Activated CD4-positive, alpha-beta T cell treated with anti-CD3 and anti-CD28 coated beads, Interleukin-2, amount 50 U/mL, for 16 hours (primary cell): ENCODE results near the gene CLEC17A.
"Not testable (repeated sequence)": the region's sequence is repeated elsewhere in the genome, so short reads cannot be mapped to it uniquely, and the experiment has no call there.

ENCODE experiments used
- DNase-seq: peaks from one replicate; pipeline ENCODE4 v3.0.0-alpha.2; 2020

The CLEC17A gene

DNA sequence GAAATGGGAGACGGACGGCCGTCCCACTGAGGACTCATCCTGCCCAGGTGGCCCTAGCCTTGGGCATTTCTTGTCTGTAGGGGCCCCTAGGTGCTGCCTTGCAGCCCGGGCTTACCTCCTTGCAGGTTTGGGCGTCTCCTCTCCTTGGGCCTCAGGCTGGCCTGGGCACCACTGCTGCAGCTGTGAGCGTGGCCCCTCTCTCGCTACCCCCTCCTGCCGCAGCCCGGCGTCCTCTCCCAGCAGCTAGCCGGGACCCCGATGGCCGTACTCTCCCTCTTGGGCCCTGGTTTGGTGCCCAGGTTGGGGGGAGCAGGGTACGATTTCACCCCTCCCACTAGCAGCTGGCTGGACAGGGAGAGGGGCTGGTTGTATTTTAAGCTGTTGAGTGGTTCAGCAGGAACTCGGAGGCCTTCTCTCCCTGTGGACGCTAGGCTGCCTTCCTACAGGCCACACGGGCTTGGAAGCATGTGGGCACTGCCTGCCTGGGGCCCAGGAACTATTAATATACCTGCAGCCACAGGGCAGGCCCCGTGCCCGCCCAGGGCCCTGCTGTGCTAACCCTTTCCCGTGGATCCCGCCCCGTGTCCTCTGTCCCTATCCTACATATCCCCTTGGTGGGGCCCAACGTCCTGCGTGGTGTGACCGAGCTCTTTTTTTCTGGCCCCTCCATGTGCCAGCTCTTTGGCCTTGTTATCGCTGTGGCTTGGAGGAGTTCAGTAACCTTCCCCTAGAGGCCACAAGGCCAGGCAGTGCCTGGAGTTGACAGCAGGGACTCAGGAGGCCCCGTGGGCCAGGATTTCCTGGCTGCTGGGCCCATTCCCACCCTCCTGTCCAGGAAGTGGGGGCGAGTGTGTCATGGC lies 22.7 kb upstream of the CLEC17A start:
- no peak for DNase-seq

DNA sequence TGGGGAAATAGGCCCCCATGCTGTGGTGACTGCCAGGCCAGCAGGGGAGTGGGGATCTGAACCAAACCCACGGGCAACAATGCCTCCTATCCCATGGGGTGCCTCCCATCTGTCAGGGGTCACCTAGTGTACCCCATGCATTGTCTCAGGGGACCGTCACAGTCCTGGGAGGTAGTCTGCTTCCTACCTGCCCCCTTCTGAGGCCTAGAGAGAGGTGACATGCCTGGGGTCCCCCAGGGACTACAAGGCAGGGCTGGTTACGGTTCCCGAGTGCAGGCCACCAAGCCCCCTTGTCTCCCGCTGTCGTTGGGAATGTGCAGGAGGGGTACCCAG lies 22.1 kb upstream of the CLEC17A start:
- no peak for DNase-seq

DNA sequence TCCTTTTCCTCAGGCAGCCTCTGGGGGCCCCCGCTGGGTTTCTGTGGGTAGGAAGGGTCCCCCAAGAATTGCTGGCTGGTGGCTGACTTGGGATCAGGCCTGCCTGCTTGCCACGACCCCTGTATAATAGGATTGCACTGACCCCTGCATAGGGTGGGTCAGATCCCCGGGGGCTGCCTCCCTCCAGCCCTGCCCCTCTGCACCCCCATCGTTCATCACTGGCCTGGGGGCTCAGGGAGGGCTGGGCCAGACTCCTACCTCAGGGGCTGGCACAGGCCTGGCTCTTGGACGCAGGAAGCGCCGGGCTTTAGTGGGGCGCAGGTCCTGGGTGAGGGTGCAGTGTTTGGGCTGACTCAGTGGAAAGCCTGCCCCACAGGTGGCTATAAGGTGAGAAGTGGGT lies 21.6 kb upstream of the CLEC17A start:
- no peak for DNase-seq

DNA sequence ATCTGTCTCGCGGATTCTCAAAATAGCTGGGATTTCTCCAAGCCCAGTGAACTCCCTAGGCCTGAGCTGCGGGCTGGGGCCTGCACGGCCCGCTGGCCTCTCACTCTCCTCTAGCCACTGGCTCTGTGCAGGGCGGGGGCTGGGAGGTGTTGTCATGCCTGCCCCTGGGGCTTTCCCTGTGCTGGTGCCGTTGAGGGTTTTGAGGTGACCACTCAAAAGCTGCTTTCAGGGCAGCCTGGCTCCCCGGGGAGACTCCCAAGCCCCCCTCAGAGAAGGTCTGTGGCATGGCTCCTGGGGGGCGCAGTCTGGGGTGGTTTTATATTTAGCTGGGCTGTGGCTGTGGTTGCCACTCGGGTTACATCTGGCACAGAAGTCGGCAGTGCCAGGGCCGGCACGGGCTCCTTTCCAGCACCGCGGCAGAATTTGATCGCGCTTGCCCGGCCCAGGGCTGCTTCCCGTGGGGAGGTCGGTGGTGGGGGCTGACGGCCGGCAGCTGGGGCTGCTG lies 21.0 kb upstream of the CLEC17A start:
- no peak for DNase-seq

DNA sequence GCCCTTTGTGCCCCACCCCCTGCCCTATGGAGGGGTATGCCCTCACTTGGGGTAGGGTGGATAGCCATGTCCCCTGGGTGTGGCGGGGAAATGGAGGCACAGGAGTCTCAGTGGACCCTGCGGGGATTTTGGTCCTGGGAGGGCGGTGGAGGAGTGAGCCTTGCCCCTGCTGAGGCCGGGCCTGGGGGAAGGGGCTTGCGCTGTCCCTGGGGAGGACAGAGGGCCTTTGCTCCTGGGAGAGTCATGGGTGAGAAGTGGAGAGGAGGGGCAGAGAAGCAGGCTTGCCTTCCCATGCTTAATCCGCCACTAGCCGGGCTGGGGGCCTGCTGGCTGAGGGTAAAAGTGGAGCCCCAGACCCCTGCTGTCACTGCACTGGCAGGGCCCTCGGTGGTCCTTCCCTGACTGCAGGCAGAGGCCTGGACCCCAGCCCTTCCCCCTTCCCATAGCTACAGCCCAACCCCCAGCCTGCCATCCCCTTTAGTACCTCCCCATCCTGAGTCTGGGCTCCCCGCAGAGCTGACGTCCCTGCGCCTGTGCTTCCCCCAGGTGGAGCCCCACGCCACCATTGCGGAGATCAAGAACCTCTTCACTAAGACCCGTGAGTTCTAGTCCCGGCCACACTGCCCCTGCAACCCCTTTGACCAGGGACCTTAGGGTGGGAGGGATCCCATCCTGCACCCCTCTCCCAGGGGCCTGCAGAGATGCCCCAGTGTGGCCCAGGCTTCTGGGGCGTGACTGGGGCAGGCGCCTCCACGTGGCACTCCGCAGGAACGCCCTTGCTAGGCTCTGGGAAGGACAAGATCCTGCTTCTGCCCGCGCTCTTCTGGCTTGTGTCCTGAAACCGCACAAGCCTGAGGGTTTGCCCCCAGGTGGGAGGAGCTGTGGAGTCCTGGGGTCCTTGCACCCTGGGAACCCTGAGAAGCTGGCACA lies 20.0 kb upstream of the CLEC17A start:
- no peak for DNase-seq

DNA sequence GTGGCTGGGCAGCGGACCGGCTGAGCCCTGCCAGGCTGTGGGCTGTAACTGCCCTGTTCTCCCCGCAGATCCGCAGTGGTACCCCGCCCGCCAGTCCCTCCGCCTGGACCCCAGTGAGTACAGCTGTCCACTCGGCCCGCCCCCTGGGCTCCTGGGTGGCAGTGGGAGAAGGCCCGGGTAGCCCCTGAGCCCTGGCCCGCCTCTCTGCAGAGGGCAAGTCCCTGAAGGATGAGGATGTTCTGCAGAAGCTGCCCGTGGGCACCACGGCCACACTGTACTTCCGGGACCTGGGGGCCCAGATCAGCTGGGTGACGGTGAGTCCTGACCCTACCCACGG lies 19.3 kb upstream of the CLEC17A start:
- DNase-seq = no peak

DNA sequence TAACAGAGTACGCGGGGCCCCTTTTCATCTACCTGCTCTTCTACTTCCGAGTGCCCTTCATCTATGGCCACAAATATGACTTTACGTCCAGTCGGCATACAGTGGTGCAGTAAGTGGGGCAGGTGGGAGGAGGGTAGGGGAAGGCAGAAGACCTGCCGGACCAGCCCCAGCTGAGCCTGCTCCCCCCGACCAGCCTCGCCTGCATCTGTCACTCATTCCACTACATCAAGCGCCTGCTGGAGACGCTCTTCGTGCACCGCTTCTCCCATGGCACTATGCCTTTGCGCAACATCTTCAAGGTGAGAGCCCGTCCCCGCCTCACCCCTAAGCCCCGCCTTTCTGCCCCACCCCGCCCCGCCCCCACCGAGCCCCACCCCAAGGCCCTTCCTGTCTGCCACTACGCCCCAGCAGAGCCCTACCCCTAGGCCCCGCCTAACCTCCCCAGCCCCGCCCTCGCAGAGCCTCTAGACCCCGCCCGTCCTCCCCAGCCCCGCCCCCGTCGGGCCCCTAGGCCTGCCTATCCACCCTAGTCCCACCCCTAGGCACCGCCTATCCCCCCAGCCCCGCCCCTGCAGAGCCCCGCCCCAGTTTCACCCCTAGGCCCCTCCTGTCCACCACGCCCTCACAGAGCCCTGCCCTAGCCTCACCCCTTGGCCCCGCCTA lies 18.8 kb upstream of the CLEC17A start:
- DNase-seq = peak; percentile 72

DNA sequence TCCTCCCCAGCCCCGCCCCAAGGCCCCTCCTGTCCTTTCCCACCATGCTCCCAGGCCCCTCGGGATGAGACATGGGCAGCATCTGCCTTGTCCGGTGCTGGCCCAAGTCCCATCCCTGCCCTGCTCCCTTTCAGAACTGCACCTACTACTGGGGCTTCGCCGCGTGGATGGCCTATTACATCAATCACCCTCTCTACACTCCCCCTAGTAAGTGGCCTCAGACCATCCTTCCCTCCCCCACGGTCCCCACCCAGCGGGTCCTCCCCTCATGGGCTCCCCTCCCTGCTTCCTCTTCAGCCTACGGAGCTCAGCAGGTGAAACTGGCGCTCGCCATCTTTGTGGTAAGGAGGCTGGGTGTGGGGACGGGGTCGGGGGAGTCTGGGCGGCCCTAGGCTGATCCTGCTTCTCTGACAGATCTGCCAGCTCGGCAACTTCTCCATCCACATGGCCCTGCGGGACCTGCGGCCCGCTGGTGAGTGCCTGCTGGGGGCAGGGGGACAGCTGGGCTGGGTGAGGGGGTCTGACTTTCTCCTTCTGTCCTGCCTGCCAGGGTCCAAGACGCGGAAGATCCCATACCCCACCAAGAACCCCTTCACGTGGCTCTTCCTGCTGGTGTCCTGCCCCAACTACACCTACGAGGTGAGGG lies 18.1 kb upstream of the CLEC17A start:
- DNase-seq = not testable (repeated sequence)

DNA sequence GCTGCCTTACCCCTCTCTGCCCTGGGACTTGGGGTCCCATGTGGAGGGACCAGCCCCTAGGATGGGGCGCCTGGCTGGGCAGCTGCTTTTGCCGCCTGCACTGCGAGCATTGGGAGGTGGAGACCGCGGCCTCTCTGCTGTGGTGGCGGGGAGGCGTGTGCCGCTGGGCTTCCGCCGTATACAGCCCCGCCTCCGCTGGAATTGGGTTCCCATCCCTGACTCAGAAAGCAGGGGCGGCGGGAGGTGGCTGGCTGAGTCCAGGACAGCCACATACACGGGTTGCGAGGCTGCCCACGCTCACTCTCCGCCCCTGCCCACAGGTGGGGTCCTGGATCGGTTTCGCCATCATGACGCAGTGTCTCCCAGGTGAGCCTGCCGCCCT lies 17.6 kb upstream of the CLEC17A start:
- DNase-seq = no peak

DNA sequence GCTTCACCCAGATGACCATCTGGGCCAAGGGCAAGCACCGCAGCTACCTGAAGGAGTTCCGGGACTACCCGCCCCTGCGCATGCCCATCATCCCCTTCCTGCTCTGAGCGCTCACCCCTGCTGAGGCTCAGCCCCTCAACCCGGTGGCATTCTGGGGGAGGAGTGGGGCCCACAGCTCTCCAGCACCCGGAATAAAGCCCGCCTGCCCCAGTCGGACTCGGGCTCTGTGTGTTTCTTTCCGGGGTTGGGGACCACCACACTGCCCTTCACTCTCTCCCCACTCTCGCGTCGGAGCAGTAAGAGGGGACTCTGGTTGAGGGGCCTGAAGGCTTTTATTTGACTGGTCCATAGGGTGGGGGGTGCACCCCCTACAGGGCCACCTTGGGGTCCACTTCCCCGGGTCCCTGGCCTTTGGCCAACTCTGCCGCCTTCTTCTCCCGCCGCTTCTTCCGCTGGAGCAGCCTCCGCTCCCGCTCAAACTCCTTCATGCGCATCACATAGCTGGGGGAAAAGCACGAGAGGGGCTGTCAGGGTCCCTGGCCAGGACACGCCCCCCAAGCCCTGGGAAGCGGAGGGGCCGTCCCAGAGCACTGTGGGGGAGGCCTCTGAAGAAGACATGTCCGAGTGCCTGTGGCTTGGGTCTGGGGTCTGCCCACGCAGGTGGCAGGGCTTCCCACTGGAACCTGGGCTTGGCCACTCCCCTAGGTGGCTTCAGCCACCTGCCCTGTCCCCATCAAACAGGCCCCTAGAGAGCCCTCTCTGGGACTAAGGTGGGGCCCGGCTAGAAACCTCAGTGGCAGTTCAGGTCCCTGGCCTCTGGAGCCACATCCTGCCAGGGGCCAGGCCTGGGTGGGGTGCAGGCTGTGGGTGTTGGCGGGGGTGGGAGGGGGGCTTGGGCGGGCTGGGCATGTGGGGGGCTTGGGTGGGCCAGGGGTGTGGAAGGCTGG lies 16.8 kb upstream of the CLEC17A start:
- DNase-seq = no peak

DNA sequence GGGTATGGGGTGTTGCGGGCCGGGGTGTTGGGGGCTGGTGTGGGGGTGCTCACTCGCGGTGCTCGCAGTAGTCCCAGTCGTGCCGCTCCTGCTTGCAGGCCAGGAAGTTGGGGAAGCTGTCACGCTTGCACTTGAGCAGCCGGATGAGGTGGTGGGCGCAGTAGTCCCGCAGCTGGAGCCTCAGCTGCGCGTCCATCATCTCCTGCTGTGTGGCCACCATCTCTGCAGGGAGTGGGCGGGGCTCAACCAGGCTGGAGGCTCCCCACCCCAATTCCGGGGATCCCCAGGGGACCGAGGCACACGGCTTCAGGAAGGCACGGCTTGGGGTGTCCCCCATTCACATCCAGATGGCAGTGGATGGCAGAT lies 16.2 kb upstream of the CLEC17A start:
- no peak for DNase-seq

DNA sequence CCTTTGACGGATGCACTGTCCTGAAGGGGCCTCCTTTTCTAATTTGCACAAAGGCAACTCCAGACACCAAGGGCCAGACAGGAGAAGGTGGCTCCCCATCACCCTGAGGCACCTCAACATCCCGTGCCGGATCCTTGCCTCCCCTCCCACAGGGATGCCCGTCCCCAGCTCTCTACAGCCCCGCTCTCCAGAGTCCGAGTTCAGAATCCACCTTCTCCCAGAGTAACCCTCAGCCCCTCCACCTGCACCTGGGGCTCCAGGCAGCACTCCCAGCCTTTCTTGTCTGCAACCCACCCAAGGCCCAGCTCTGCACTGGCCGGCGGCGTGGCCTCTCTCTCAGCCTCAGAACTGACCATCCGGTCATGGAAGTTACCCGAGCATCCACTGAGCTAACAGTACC lies 15.8 kb upstream of the CLEC17A start:
- DNase-seq = no peak

DNA sequence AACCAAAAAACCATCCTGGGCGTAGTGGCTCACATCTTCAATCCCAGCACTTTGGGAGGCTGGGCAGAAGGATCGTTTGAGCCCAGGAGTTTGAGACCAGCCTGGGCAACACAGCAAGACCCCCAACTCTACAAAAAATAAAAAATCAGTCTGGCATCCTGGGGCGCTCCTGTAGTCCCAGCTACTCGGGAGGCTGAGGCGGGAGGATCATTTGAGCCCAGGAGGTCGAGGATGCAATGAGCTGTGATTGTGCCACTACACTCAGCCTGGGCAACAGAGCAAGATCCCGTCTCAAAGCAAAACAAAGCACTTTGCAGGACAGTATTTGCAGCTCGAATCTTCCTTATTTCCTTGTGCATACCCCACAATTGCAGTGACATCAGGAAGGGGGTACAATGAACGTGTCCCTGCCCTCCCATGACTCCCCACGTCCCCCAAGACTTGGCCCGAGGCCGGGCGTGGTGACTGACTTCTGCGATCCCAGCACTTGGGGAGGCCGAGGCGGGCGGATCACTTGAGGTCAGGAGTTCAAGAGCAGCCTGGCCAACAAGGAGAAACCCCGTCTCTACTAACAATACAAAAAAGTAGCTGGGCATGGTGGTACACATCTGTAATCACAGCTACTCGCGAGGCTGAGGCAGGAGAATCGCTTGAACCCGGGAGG lies 11.9 kb upstream of the CLEC17A start:
- DNase-seq = no peak

DNA sequence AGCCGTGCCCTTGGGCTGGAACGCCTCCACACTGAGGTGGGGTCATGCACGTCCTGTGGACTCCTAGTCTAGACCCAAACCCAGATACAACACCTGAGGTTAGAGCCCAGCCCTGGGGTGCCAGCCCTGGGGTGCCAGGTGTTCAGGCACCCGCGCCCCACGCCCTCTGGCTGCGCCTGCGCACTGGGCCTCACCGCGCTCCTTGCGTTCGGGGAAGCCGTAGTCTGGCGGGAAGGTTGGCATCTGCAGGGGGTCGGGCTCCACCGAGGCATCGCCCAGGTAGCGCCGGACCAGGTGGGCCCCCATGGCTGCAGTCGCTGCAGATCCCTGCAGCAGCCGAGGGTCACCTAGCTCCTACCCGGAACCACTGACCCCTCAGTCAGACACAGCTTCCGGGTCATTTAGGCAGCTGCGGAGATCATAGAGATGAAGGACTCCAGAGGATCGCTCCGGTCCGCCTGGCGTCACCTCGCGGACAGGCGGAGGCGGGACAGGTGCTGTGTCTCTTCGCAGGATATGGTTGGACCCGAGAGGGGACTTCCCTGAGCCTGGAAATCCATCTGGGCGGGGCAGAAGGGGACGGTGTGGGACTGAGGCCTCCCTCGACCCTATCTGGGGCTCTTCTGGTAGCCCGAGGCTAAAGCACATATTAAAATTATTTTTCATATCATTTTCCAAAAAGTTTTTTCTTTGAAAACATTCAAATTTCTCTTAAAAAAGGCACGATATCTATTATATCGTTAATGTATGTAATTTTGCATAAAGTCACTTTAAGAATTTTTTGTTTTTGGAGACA lies 11.0 kb upstream of the CLEC17A start, which contains the start of gene NDUFB7:
Gene NDUFB7 (minus strand): TSS at position 372 of the 796 bp plus-strand sequence. CDS start 66 bp downstream, at position 306.
- DNase-seq = peak; percentile 96

DNA sequence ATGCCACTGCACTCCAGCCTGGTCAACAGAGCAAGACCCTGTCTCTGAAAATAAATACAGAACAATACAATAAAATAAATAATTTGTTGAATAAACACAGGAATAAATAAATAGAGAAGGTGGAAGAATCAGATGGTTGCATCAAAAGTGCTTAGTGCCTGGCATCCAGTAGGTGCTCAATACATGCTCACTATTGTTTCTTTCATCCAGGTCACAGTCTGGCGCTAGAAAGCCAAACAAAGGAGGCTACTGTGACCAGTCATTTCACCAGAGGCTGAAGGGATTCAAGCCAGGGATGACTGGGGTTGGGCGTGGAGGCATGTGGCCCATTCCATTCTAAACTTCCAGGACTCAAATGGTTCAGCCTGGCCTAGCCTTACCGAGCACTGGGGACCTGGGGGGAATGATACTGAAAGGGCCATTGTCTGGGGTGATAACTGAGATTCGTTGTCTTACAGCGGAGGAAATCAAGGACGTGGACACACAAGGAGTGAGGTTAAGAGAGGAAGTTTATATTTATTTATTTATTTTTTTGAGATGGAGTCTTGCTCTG lies 7.4 kb upstream of the CLEC17A start:
- no peak for DNase-seq

DNA sequence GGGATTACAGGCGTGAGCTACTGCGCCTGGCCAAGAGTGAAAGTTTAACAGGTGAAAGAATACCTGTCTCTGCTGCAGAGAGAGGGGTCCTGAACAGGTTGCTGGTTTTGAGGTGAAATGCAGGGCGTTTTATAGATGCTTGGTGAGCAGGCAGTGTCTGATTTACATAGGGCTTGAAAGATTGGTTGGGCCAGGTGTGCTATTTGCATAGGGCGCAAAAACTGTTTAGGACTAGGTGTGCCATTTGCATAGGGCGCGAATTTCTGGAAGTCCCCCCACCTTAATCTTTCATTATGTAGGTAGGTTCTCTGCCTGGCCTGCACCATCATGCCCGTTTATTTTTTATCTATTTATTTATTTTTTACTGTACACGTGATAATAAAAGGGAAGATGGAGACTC lies 6.5 kb upstream of the CLEC17A start:
- no peak for DNase-seq

DNA sequence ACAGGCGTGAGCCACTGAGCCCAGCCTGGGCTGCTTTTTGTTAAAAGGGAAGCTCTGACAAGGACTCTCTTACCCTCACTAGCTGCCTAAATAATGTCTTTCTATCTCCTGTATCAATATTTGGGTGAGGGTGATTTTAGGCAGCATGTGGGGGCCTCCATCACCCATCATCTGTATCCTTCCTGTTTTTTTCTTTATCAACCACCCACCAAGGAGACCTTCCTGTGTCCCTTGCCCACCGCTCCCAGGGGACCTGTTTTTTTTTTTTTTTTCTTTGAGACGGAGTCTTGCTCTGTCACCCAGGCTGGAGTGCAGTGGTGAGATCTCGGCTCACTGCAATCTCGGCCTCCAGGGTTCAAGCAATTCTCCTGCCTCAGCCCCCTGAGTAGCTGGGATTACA lies 5.6 kb upstream of the CLEC17A start:
- no peak for DNase-seq

DNA sequence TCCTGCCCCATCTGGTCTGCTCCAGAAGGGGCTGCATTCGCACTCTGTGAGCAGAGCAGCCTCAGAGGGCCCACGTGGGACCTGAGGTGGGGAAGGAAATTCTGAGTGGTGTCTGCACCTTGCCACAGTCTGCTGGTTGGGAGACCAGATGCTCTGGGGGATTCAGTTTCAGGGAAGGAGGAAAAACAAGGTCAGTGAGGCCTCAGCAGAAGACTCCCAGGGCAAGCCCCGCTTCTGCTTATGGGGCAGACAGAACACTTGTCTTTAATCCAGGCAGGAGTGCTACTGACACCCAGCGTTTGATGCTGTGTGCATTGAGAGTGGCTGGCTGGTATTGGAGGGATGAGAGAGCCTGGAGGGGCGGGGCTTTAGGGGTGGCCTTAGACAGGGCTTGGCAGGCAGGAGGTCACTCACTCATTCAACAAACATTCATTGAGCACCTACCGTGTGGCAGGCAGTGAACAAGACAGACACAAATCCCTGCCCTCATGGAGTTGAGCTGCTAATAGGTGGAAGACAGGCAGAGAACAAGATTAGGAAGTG lies 4.9 kb upstream of the CLEC17A start:
- no peak for DNase-seq

DNA sequence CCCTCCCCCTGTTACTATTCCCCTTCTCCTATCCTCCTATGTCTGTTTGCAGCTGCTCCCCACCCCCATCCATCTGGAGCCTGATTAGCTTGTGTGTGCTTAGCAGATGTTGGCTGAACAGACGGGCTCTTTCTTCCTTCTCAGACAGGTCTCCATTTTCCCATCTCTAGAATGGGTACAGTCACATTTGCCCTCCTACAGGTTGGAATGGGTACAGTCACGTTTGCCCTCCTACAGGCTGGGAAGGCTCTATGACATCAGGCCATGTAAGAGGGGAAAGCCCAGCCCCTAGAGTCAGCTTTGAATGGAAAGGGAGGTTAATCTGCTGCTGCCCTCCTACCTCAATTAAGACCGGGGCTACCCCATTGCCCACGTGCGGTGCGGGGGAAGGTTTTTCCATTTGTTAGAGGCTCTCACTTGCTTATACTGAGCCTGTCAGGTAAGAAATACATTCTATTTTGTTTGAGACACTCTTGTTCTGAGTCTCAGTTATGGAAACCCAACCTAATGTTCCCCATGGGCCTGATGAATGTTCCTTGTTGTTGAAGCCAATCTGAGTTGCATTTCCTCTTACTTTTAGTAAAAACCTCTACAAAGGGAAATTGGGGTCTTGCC lies 2.2 kb upstream of the CLEC17A start:
- peak; percentile 32 for DNase-seq
